Mononuclear cell (primary cell): Measurements from ENCODE around the gene THSD4. TPM values are rescaled to one million over a fixed set of nuclear protein-coding genes. Genes with fewer than 3 reads are reported as not detected.

Experiments used
- H3K27me3 ChIP-seq: 2 replicates; pipeline ENCODE4 v1.6.0; 2011; ENCODE audit warnings: low read length, control low read depth; ENCODE audit not compliant: insufficient read depth
- H3K4me1 ChIP-seq: 2 replicates; pipeline ENCODE4 v1.5.1; 2011; ENCODE audit warnings: mild to moderate bottlenecking, low read length, control low read depth; ENCODE audit not compliant: insufficient read depth
- H3K4me3 ChIP-seq: 2 replicates; pipeline ENCODE4 v1.5.1; 2011; ENCODE audit warnings: mild to moderate bottlenecking, low read length, moderate library complexity
- H3K9me3 ChIP-seq: 2 replicates; pipeline ENCODE4 v1.5.1; 2011; ENCODE audit warnings: low read depth, mild to moderate bottlenecking, control low read depth, low read length
- total RNA-seq: library from RNA; depleted of rRNA; stranded (reverse); fragments of >200 nt; gene quantifications from one replicate; pipeline ENCODE4 v1.2.3, GENCODE V29; 2012

THSD4 gene
- total RNA-seq, 1 donor = 0.10 TPM

- peaks cover 3% of the 10 kb centered on the region for H3K27me3 ChIP-seq
- H3K9me3 ChIP-seq = no peaks in the 10 kb centered on the region
- H3K4me1 ChIP-seq = no peaks in the 10 kb centered on the region
- H3K4me3 ChIP-seq = no peak overlapping the region
Measured at GRCh38 chr15:71688509-71689094, 573.3 kb downstream of the THSD4 start.

GRCh38 chr15:71691081-71691457 is 575.8 kb downstream of the THSD4 start:
- H3K9me3 ChIP-seq = no peaks in the 10 kb centered on the region
- peaks cover 5% of the 10 kb centered on the region for H3K27me3 ChIP-seq
- H3K4me1 ChIP-seq = no peaks in the 10 kb centered on the region
- no peak overlapping the region for H3K4me3 ChIP-seq

- peaks cover 5% of the 10 kb centered on the region for H3K27me3 ChIP-seq
- no peaks in the 10 kb centered on the region for H3K9me3 ChIP-seq
- no peak overlapping the region for H3K4me3 ChIP-seq
- H3K4me1 ChIP-seq = no peaks in the 10 kb centered on the region
Measured at GRCh38 chr15:71691458-71692417, 576.5 kb downstream of the THSD4 start.

- H3K4me3 ChIP-seq = no peak overlapping the region
- no peaks in the 10 kb centered on the region for H3K9me3 ChIP-seq
- H3K27me3 ChIP-seq = peaks cover 5% of the 10 kb centered on the region
- H3K4me1 ChIP-seq = no peaks in the 10 kb centered on the region
Measured at GRCh38 chr15:71697236-71697635, 582.0 kb downstream of the THSD4 start.

GRCh38 chr15:71698030-71698429 is 582.8 kb downstream of the THSD4 start:
- peaks cover 3% of the 10 kb centered on the region for H3K27me3 ChIP-seq
- no peaks in the 10 kb centered on the region for H3K9me3 ChIP-seq
- H3K4me3 ChIP-seq = no peak overlapping the region
- no peaks in the 10 kb centered on the region for H3K4me1 ChIP-seq

GRCh38 chr15:71698742-71699141 is 583.5 kb downstream of the THSD4 start:
- Histone ChIP-seq H3K4me1 (no peaks in the 10 kb centered on the region), H3K9me3 (no peaks in the 10 kb centered on the region), H3K4me3 (no peak overlapping the region)

GRCh38 chr15:71699977-71700376 is 584.7 kb downstream of the THSD4 start:
- H3K27me3 ChIP-seq = peaks cover under 1% of the 10 kb centered on the region
- no peaks in the 10 kb centered on the region for H3K4me1 ChIP-seq
- no peaks in the 10 kb centered on the region for H3K9me3 ChIP-seq
- no peak overlapping the region for H3K4me3 ChIP-seq

More at GRCh38 chr15:71698742-71699141, 583.5 kb downstream of the THSD4 start:
- peaks cover 2% of the 10 kb centered on the region for H3K27me3 ChIP-seq

GRCh38 chr15:71701808-71702207 is 586.5 kb downstream of the THSD4 start:
- no peaks in the 10 kb centered on the region for H3K27me3 ChIP-seq
- H3K9me3 ChIP-seq = no peaks in the 10 kb centered on the region
- H3K4me1 ChIP-seq = no peaks in the 10 kb centered on the region
- no peak overlapping the region for H3K4me3 ChIP-seq

- Histone ChIP-seq H3K4me1 (no peaks in the 10 kb centered on the region), H3K4me3 (no peak overlapping the region), H3K9me3 (no peaks in the 10 kb centered on the region), H3K27me3 (no peaks in the 10 kb centered on the region)
Measured at GRCh38 chr15:71702496-71702895, 587.2 kb downstream of the THSD4 start.

- H3K4me3 ChIP-seq = no peak overlapping the region
- H3K9me3 ChIP-seq = no peaks in the 10 kb centered on the region
- no peaks in the 10 kb centered on the region for H3K4me1 ChIP-seq
- H3K27me3 ChIP-seq = no peaks in the 10 kb centered on the region
Measured at GRCh38 chr15:71705151-71705550, 589.9 kb downstream of the THSD4 start.

GRCh38 chr15:71706461-71707229 is 591.4 kb downstream of the THSD4 start:
- Histone ChIP-seq H3K4me1 (no peaks in the 10 kb centered on the region), H3K4me3 (no peak overlapping the region), H3K9me3 (no peaks in the 10 kb centered on the region), H3K27me3 (no peaks in the 10 kb centered on the region)

GRCh38 chr15:71707230-71708050 is 592.2 kb downstream of the THSD4 start:
- Histone ChIP-seq H3K27me3 (no peaks in the 10 kb centered on the region), H3K4me1 (no peaks in the 10 kb centered on the region), H3K9me3 (no peaks in the 10 kb centered on the region), H3K4me3 (no peak overlapping the region)

- H3K9me3 ChIP-seq = no peaks in the 10 kb centered on the region
- H3K27me3 ChIP-seq = no peaks in the 10 kb centered on the region
- no peak overlapping the region for H3K4me3 ChIP-seq
- no peaks in the 10 kb centered on the region for H3K4me1 ChIP-seq
Measured at GRCh38 chr15:71708051-71708429, 592.8 kb downstream of the THSD4 start.

GRCh38 chr15:71708741-71709140 is 593.5 kb downstream of the THSD4 start:
- Histone ChIP-seq H3K9me3 (no peaks in the 10 kb centered on the region), H3K4me3 (no peak overlapping the region), H3K4me1 (no peaks in the 10 kb centered on the region), H3K27me3 (no peaks in the 10 kb centered on the region)
